Body of pancreas (tissue), 4 donors: ENCODE measurements around the gene ZSCAN20.

Source experiments
- POLR2A ChIP-seq, 3 donors: fragments of 450-650 bp; IDR thresholded peaks; one replicate each; pipeline ENCODE4 v1.6.1; 2016; ENCODE audit warnings: antibody characterized with exemption in 3 of 3, mild to moderate bottlenecking in 2 of 3
- TF ChIP-seq, protein P1 (sequence below), 7 experiments: fragments of 450-650 bp in 4 of 7; fragments of 200-600 bp in 3 of 7; sonication (generic) in 3 of 7; IDR thresholded peaks; one replicate each; pipeline ENCODE4 v1.5.1; 2016 to 2019; ENCODE audit warnings: antibody characterized with exemption in 7 of 7

DNA sequence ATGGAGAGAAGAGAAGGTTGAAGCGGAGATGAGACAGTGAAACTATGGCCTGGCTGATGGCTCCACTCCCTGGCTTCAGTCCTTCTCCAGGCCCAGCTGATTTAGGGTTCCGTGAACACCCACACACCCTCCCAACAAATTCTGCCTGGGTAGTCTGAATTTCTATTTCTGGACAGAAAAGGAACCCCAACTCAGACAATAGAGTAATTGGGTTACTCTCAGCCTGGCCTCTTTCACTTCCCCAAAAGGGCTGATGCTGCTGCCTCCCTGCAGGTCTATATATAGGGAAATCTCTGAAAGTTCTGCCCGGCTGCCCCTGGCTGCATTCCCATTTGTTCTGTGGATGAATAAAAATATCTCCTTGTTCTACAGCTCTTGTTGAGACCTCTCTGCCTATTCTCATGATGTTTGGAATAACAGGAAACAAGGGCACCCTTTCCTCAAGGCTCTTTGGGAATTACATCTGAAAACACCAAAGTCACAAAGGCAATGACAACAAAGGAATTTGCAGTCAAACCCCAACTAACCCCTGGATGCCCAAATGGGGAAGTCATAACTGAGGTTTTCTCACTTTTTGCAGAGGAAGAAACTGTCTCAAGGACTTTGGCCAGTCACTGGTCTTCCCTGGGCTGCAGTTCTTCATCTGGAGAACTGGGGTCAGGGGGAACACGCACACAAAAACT is 11.4 kb upstream of the ZSCAN20 start:
- TF ChIP-seq, protein P1, sequence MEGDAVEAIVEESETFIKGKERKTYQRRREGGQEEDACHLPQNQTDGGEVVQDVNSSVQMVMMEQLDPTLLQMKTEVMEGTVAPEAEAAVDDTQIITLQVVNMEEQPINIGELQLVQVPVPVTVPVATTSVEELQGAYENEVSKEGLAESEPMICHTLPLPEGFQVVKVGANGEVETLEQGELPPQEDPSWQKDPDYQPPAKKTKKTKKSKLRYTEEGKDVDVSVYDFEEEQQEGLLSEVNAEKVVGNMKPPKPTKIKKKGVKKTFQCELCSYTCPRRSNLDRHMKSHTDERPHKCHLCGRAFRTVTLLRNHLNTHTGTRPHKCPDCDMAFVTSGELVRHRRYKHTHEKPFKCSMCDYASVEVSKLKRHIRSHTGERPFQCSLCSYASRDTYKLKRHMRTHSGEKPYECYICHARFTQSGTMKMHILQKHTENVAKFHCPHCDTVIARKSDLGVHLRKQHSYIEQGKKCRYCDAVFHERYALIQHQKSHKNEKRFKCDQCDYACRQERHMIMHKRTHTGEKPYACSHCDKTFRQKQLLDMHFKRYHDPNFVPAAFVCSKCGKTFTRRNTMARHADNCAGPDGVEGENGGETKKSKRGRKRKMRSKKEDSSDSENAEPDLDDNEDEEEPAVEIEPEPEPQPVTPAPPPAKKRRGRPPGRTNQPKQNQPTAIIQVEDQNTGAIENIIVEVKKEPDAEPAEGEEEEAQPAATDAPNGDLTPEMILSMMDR (IDR thresholded peaks at IDR 0.05) = no peak
- no peak for TF ChIP-seq POLR2A (IDR thresholded peaks at IDR 0.05)
